IMR-90 (cell line): Measurements from ENCODE around the gene REV3L. TPM values are rescaled to one million over a fixed set of nuclear protein-coding genes. Genes with fewer than 3 reads are reported as not detected.

ENCODE experiments used
- ATAC-seq: fragments of 200-7000 bp; cut with Tn5 transposase; 2 replicates; pipeline ENCODE4 v1.9.1; 2020; ENCODE audit warnings: low read depth, mild to moderate bottlenecking, moderate library complexity
- BruUV-seq: library from RNA; stranded (reverse); fragments of 400-500 nt; replicated peaks from 2 replicates; lab custom pipeline; 2021; lab: Mats Ljungman, UMichigan
- CTCF ChIA-PET: fragments of 300-600 bp; formaldehyde crosslinking; extraction: SDS; loops from one replicate; lab custom pipeline; 2021; ENCODE audit warnings: antibody characterized with exemption; lab: Yijun Ruan, JAX
- POLR2A ChIA-PET: fragments of 300-600 bp; sonication (Branson Sonifier 250); formaldehyde crosslinking; loops from one replicate; lab custom pipeline; 2022; ENCODE audit warnings: antibody characterized with exemption; ENCODE audit not compliant: unreplicated experiment; lab: Charles Lee
- DNase-seq: peaks from one replicate; pipeline ENCODE4 v3.0.0; 2013
- H2AFZ ChIP-seq: replicated peaks from 2 replicates; pipeline ENCODE3; 2013; ENCODE audit warnings: low read length, mild to moderate bottlenecking; ENCODE audit not compliant: poor library complexity
- H2AK5ac ChIP-seq: 2 replicates; pipeline ENCODE4 v1.6.1; 2013; ENCODE audit warnings: low read depth, low read length, inconsistent platforms
- H2AK9ac ChIP-seq: replicated peaks from 2 replicates; pipeline ENCODE3; 2013; ENCODE audit warnings: mild to moderate bottlenecking, low read depth, low read length, moderate library complexity; ENCODE audit not compliant: poor library complexity
- H2BK120ac ChIP-seq: 2 replicates; pipeline ENCODE4 v1.6.1; 2013; ENCODE audit warnings: low read depth, low read length, inconsistent platforms
- H2BK15ac ChIP-seq: 3 replicates; pipeline ENCODE4 v1.6.1; 2013; ENCODE audit warnings: low read depth, low read length, inconsistent platforms
- H2BK20ac ChIP-seq: 2 replicates; pipeline ENCODE4 v1.6.1; 2013; ENCODE audit warnings: low read depth, mild to moderate bottlenecking, inconsistent platforms, low read length, moderate library complexity
- H2BK5ac ChIP-seq: 2 replicates; pipeline ENCODE4 v1.6.1; 2013; ENCODE audit warnings: mild to moderate bottlenecking, low read depth, low read length, inconsistent platforms; ENCODE audit not compliant: poor library complexity, severe bottlenecking
- H3K14ac ChIP-seq: replicated peaks from 2 replicates; pipeline ENCODE4 v1.6.1; 2013; ENCODE audit warnings: low read depth, low read length, inconsistent platforms
- H3K18ac ChIP-seq: 2 replicates; pipeline ENCODE4 v1.6.1; 2013; ENCODE audit warnings: low read depth, low read length, control low read depth
- H3K23ac ChIP-seq: 2 replicates; pipeline ENCODE4 v1.6.1; 2013; ENCODE audit warnings: low read depth, low read length, inconsistent platforms
- H3K27ac ChIP-seq: 2 replicates; pipeline ENCODE4 v1.5.1; 2013; ENCODE audit warnings: mild to moderate bottlenecking, control low read depth, low read length; ENCODE audit not compliant: insufficient read depth
- H3K27me3 ChIP-seq: 2 replicates; pipeline ENCODE4 v1.6.1; 2013; ENCODE audit warnings: low read length; ENCODE audit not compliant: control insufficient read depth, insufficient read depth
- H3K36me3 ChIP-seq: 2 replicates; pipeline ENCODE4 v1.6.1; 2013; ENCODE audit warnings: low read length, mixed read lengths; ENCODE audit not compliant: control insufficient read depth, insufficient read depth
- H3K4ac ChIP-seq: 2 replicates; pipeline ENCODE4 v1.6.1; 2013; ENCODE audit warnings: low read depth, low read length, inconsistent platforms
- H3K4me1 ChIP-seq: 2 replicates; pipeline ENCODE4 v1.6.1; 2013; ENCODE audit warnings: low read length, mixed read lengths; ENCODE audit not compliant: control insufficient read depth, insufficient read depth
- H3K4me2 ChIP-seq: 2 replicates; pipeline ENCODE4 v1.6.1; 2013; ENCODE audit warnings: low read depth, mild to moderate bottlenecking, control low read depth, low read length, moderate library complexity
- H3K4me3 ChIP-seq: 2 replicates; pipeline ENCODE4 v1.5.1; 2013; ENCODE audit warnings: low read depth, mild to moderate bottlenecking, control low read depth, low read length, moderate library complexity; ENCODE audit not compliant: insufficient read depth
- H3K56ac ChIP-seq: 2 replicates; pipeline ENCODE4 v1.6.1; 2013; ENCODE audit warnings: low read length, inconsistent platforms; ENCODE audit not compliant: insufficient read depth; ENCODE audit errors: extremely low read depth
- H3K79me1 ChIP-seq, 2 experiments: 2 replicates each; pipeline ENCODE4 v1.6.1; 2013; ENCODE audit warnings: low read length in 2 of 2, inconsistent platforms in 1 of 2, low read depth in 1 of 2
- H3K9ac ChIP-seq: 2 replicates; pipeline ENCODE4 v1.6.1; 2013; ENCODE audit warnings: low read depth, low read length, control low read depth
- H3K9me1 ChIP-seq: 2 replicates; pipeline ENCODE4 v1.6.1; 2013; ENCODE audit warnings: low read length, inconsistent platforms; ENCODE audit not compliant: insufficient read depth
- H3K9me3 ChIP-seq: 2 replicates; pipeline ENCODE4 v1.6.1; 2013; ENCODE audit warnings: low read length; ENCODE audit not compliant: control insufficient read depth, insufficient read depth
- H4K20me1 ChIP-seq: 2 replicates; pipeline ENCODE4 v1.6.1; 2013; ENCODE audit warnings: low read length, inconsistent platforms; ENCODE audit not compliant: insufficient read depth
- H4K5ac ChIP-seq: 2 replicates; pipeline ENCODE4 v1.6.1; 2013; ENCODE audit warnings: mild to moderate bottlenecking, low read depth, low read length, control low read depth
- H4K8ac ChIP-seq, 2 experiments: 2 replicates each; pipeline ENCODE4 v1.6.1; 2013; ENCODE audit warnings: low read depth in 2 of 2, low read length in 2 of 2, control low read depth in 1 of 2, inconsistent platforms in 1 of 2
- H4K91ac ChIP-seq: 2 replicates; pipeline ENCODE4 v1.6.1; 2013; ENCODE audit warnings: low read depth, low read length, inconsistent platforms; ENCODE audit not compliant: insufficient read depth
- BHLHE40 ChIP-seq: fragments of 150-350 bp; IDR thresholded peaks from 2 replicates; pipeline ENCODE4 v1.6.1; 2016; ENCODE audit warnings: mild to moderate bottlenecking, low read depth, low read length
- CEBPB ChIP-seq: IDR thresholded peaks from 2 replicates; pipeline ENCODE4 v1.6.1; 2012; ENCODE audit warnings: low read depth, low read length, improper control_type of control experiment
- CHD1 ChIP-seq: IDR thresholded peaks from 2 replicates; pipeline ENCODE4 v1.6.1; 2012; ENCODE audit warnings: low read depth, low read length, improper control_type of control experiment
- CTCF ChIP-seq: conservative IDR thresholded peaks from 2 replicates; pipeline ENCODE4 v1.5.1; 2012; ENCODE audit warnings: mild to moderate bottlenecking, low read depth, low read length, improper control_type of control experiment
- ELK1 ChIP-seq: fragments of 150-350 bp; IDR thresholded peaks from 2 replicates; pipeline ENCODE4 v1.6.1; 2016; ENCODE audit warnings: low read depth, mild to moderate bottlenecking, low read length, moderate library complexity, borderline replicate concordance
- FOS ChIP-seq: fragments of 150-350 bp; IDR thresholded peaks from 2 replicates; pipeline ENCODE4 v1.6.1; 2016; ENCODE audit warnings: low read depth, low read length
- MAFK ChIP-seq: IDR thresholded peaks from 2 replicates; pipeline ENCODE4 v1.6.1; 2012; ENCODE audit warnings: low read depth, low read length, improper control_type of control experiment
- MAZ ChIP-seq: IDR thresholded peaks from 2 replicates; pipeline ENCODE4 v1.6.1; 2012; ENCODE audit warnings: low read depth, mild to moderate bottlenecking, low read length, improper control_type of control experiment, moderate library complexity, borderline replicate concordance
- MXI1 ChIP-seq: IDR thresholded peaks from 2 replicates; pipeline ENCODE4 v1.6.1; 2012; ENCODE audit warnings: low read depth, mild to moderate bottlenecking, low read length, moderate library complexity, borderline replicate concordance
- NFE2L2 ChIP-seq: fragments of 150-350 bp; IDR thresholded peaks from 2 replicates; pipeline ENCODE4 v1.6.1; 2016; ENCODE audit warnings: low read depth, mild to moderate bottlenecking, low read length
- POLR2A ChIP-seq: IDR thresholded peaks from 2 replicates; pipeline ENCODE4 v1.6.1; 2012; ENCODE audit warnings: mild to moderate bottlenecking, low read depth, low read length
- RAD21 ChIP-seq: IDR thresholded peaks from 2 replicates; pipeline ENCODE4 v1.6.1; 2012; ENCODE audit warnings: low read length, improper control_type of control experiment
- RCOR1 ChIP-seq: IDR thresholded peaks from 2 replicates; pipeline ENCODE4 v1.6.1; 2012; ENCODE audit warnings: mild to moderate bottlenecking, low read length, improper control_type of control experiment; ENCODE audit not compliant: insufficient replicate concordance
- RFX5 ChIP-seq: IDR thresholded peaks from 2 replicates; pipeline ENCODE4 v1.8.0; 2012; ENCODE audit warnings: low read depth, mild to moderate bottlenecking, low read length, moderate library complexity
- SMC3 ChIP-seq: fragments of 150-350 bp; IDR thresholded peaks from 2 replicates; pipeline ENCODE4 v1.6.1; 2016; ENCODE audit warnings: low read depth, mild to moderate bottlenecking, antibody characterized with exemption, low read length, moderate library complexity
- USF2 ChIP-seq: fragments of 150-350 bp; IDR thresholded peaks from 2 replicates; pipeline ENCODE4 v1.6.1; 2017; ENCODE audit warnings: mild to moderate bottlenecking, antibody characterized with exemption, low read length, low read depth
- WGBS, 2 experiments: methylation state at CpG; one replicate each; pipeline versions ENCODE4 v1.1.5 to v1.1.7; 2013; ENCODE audit warnings: missing lambda C conversion rate in 2 of 2; ENCODE audit not compliant: insufficient read length in 1 of 2; ENCODE audit errors: extremely low coverage in 2 of 2; 5-methylcytosine and 5-hydroxymethylcytosine counted together
- dilution Hi-C: fragments of 300-500 bp; cut with HindIII; formaldehyde crosslinking; loops from one replicate; pipeline ENCODE4 v1.14.3; 2018; ENCODE audit warnings: low sequenced_read_pairs; ENCODE audit not compliant: unreplicated experiment
- in situ Hi-C: fragments of 300-500 bp; cut with MboI; formaldehyde crosslinking; loops from 3 replicates; pipeline ENCODE4 v1.14.3; 2019; ENCODE audit warnings: low sequenced_read_pairs, inconsistent platforms, mixed read lengths
- intact Hi-C: fragments of 100-400 bp; cut with micrococcal nuclease; formaldehyde crosslinking; loops from 2 replicates; pipeline ENCODE4 v1.10.0; 2022
- polyA plus RNA-seq, 3 experiments: library from polyadenylated mRNA; depleted of rRNA; stranded (reverse); fragments of >200 nt; gene quantifications; 2 replicates each; pipeline ENCODE4 v1.2.3, GENCODE V29; 2012; ENCODE audit warnings: low replicate concordance in 1 of 3
- total RNA-seq: library from RNA; depleted of rRNA; stranded (reverse); fragments of >200 nt; gene quantifications from 2 replicates; pipeline ENCODE4 v1.2.3, GENCODE V29; 2012

The REV3L gene
- total and polyA plus RNA-seq, 2 of the 4 experiments (the other 2 are of a cell fraction), result 7.4 to 15.4 TPM

- Histone ChIP-seq H3K23ac (no peak overlapping the region), H3K79me1 (peaks cover 33 to 55% of the 10 kb centered on the region in 2 experiments), H2AK9ac (no peak overlapping the region), H2BK120ac (no peak overlapping the region), H3K9me3 (peaks cover 12% of the 10 kb centered on the region), H3K9me1 (peaks cover 3% of the 10 kb centered on the region), H4K8ac (no peak overlapping the region), H3K56ac (no peak overlapping the region), H2AFZ (no peak overlapping the region), H3K9ac (no peak overlapping the region), H2BK15ac (no peak overlapping the region), H3K4me3 (no peak overlapping the region), H4K5ac (no peak overlapping the region), H2BK20ac (no peak overlapping the region), H3K4me2 (no peak overlapping the region), H3K27me3 (no peaks in the 10 kb centered on the region), H4K91ac (no peak overlapping the region), H3K36me3 (peaks cover 24% of the 10 kb centered on the region), H3K4ac (no peak overlapping the region), H3K18ac (no peak overlapping the region), H2BK5ac (no peak overlapping the region), H3K4me1 (peaks cover 3% of the 10 kb centered on the region; the same call in 1 of the 2 replicates), H3K27ac (no peak overlapping the region), H3K14ac (no peak overlapping the region), H4K20me1 (peaks cover 10% of the 10 kb centered on the region; the same call in 1 of the 2 replicates), H2AK5ac (no peak overlapping the region)
- dilution Hi-C loops (no loop called here), intact Hi-C loops (no loop called here), in situ Hi-C loops (no loop called here)
- TF ChIP-seq CEBPB, result no peak
- TF ChIP-seq POLR2A, result no peak
- no peak for TF ChIP-seq MXI1
- TF ChIP-seq CHD1, result no peak
- TF ChIP-seq BHLHE40, result no peak
- no peak for TF ChIP-seq RFX5
- TF ChIP-seq CTCF, result no peak
- no peak for TF ChIP-seq SMC3
- TF ChIP-seq MAZ, result no peak
- no peak for TF ChIP-seq FOS
- no peak for TF ChIP-seq MAFK
- TF ChIP-seq RAD21, result no peak
- TF ChIP-seq USF2, result no peak
- no peak for TF ChIP-seq NFE2L2
- no peak for TF ChIP-seq RCOR1
- TF ChIP-seq ELK1, result no peak
- ChIA-PET CTCF (interaction anchor here (0.6 to 1.1 kb wide), 3 partner anchors 11 to 773 kb away, joined by 3 to 4 read pairs (median 4); a partner anchor contains a TSS), POLR2A (no interaction called here)
- DNase-seq (no peak), ATAC-seq (no peak)
- no TSS peak for BruUV-seq
- WGBS, 2 experiments, result no CpG with 5 or more reads among the region's 4 CpGs
Observed at GRCh38 chr6:111270121-111270520, 212.9 kb downstream of the REV3L start.
